Sigmoid colon (tissue), 7 donors: ENCODE results near the gene UPF3A. TPM values are rescaled to one million over a fixed set of nuclear protein-coding genes. Genes with fewer than 3 reads are reported as not detected.
"Not testable (repeated sequence)": the region's sequence is repeated elsewhere in the genome, so short reads cannot be mapped to it uniquely, and the experiment has no call there.

Source experiments
- DNase-seq: peaks from one replicate; pipeline ENCODE4 v3.0.0-alpha.2; 2019
- H3K27ac ChIP-seq, 4 donors: fragments of 200-600 bp; sonication (generic); one replicate each; pipeline ENCODE4 v1.5.1; 2016 to 2019; ENCODE audit warnings: mild to moderate bottlenecking in 1 of 4
- H3K27me3 ChIP-seq, 3 donors: fragments of 200-600 bp; sonication (generic); one replicate each; pipeline ENCODE4 v1.5.1; 2019; ENCODE audit warnings: mild to moderate bottlenecking in 1 of 3
- H3K36me3 ChIP-seq, 4 donors: fragments of 200-600 bp; sonication (generic); one replicate each; pipeline ENCODE4 v1.5.1; 2016 to 2019
- H3K4me1 ChIP-seq, 4 donors: fragments of 200-600 bp; sonication (generic); one replicate each; pipeline ENCODE4 v1.5.1; 2017 to 2019
- H3K4me3 ChIP-seq, 4 donors: fragments of 200-600 bp; sonication (generic); one replicate each; pipeline ENCODE4 v1.5.1; 2017 to 2019; ENCODE audit warnings: mild to moderate bottlenecking in 2 of 4, moderate library complexity in 1 of 4
- H3K9me3 ChIP-seq, 4 donors: fragments of 200-600 bp in 3 of 4; sonication (generic) in 3 of 4; one replicate each; pipeline versions ENCODE4 v1.5.1 to v1.6.1; 2013 to 2019
- EP300 ChIP-seq, 4 donors: sonication (generic); formaldehyde crosslinking; IDR thresholded peaks; one replicate each; pipeline ENCODE4 v1.6.1; 2017; ENCODE audit warnings: antibody characterized with exemption in 4 of 4
- POLR2A ChIP-seq, 2 donors: fragments of 450-650 bp; IDR thresholded peaks; one replicate each; pipeline ENCODE4 v1.6.1; 2016; ENCODE audit warnings: antibody characterized with exemption in 2 of 2, mild to moderate bottlenecking in 2 of 2, moderate library complexity in 2 of 2
- POLR2AphosphoS5 ChIP-seq, 4 donors: sonication (generic); formaldehyde crosslinking; IDR thresholded peaks; one replicate each; pipeline ENCODE4 v1.6.1; 2017; ENCODE audit warnings: antibody characterized with exemption in 4 of 4
- WGBS, 2 donors: extraction: QIAGEN DNeasy Blood & Tissue Kit; methylation state at CpG; one replicate each; pipeline ENCODE4 v1.1.7; 2013; 5-methylcytosine and 5-hydroxymethylcytosine counted together
- intact Hi-C: fragments of 100-400 bp; cut with DNase I; formaldehyde crosslinking; loops from one replicate; pipeline ENCODE4 v1.15.1; 2023
- polyA plus RNA-seq, 3 donors: library from polyadenylated mRNA; stranded (reverse); fragments of 200-250 nt; gene quantifications; one replicate each; pipeline ENCODE4 v1.2.3, GENCODE V29; 2013
- total RNA-seq, 4 donors: library from RNA; depleted of rRNA; stranded (reverse); fragments of >200 nt; gene quantifications; one replicate each; pipeline ENCODE4 v1.1.0, GENCODE V29; 2016
- TF ChIP-seq, protein P1 (sequence below), 4 experiments: fragments of 450-650 bp in 3 of 4; fragments of 200-600 bp in 1 of 4; IDR thresholded peaks; one replicate each; pipeline ENCODE4 v1.5.1; 2016 to 2019; ENCODE audit warnings: antibody characterized with exemption in 4 of 4, mild to moderate bottlenecking in 3 of 4, moderate library complexity in 2 of 4
- donor health status: healthy with polysubstance abuse.
- donor health status: Bipolar disorder and iron deficiency.
- donor health status: healthy.

The UPF3A gene
- total and polyA plus RNA-seq, 7 donors, result 25.7 to 65.9 (median 41.0) TPM

DNA sequence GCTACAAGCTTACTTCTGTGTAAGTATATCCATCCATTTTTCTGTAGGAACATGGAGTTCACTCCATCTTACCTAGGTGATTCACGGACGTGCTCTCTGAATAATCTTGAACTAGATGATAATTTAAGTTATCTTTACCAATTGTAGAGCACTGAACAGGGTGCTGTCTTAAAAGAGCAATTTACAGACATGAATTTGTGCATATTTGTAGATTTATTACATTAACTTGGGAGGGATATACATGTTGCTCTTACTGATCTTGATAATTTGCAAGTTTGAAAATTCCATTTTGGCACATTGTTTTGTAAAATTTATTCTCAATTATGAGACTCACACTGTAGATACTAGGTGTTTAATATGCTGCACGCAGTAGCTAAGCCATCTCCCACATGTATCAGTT, 37.4 kb upstream of the UPF3A start:
- TF ChIP-seq POLR2AphosphoS5 (IDR thresholded peaks at IDR 0.05), result no peak
- no peak for TF ChIP-seq POLR2A (IDR thresholded peaks at IDR 0.05)
- TF ChIP-seq, protein P1, sequence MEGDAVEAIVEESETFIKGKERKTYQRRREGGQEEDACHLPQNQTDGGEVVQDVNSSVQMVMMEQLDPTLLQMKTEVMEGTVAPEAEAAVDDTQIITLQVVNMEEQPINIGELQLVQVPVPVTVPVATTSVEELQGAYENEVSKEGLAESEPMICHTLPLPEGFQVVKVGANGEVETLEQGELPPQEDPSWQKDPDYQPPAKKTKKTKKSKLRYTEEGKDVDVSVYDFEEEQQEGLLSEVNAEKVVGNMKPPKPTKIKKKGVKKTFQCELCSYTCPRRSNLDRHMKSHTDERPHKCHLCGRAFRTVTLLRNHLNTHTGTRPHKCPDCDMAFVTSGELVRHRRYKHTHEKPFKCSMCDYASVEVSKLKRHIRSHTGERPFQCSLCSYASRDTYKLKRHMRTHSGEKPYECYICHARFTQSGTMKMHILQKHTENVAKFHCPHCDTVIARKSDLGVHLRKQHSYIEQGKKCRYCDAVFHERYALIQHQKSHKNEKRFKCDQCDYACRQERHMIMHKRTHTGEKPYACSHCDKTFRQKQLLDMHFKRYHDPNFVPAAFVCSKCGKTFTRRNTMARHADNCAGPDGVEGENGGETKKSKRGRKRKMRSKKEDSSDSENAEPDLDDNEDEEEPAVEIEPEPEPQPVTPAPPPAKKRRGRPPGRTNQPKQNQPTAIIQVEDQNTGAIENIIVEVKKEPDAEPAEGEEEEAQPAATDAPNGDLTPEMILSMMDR (IDR thresholded peaks at IDR 0.05), result no peak
- TF ChIP-seq EP300 (IDR thresholded peaks at IDR 0.05), result no peak
- no peaks in the 10 kb centered on the region for H3K4me1 ChIP-seq
- H3K9me3 ChIP-seq, result no peaks in the 10 kb centered on the region
- intact Hi-C loops, result no loop called here
- no peak overlapping the region for H3K27ac ChIP-seq
- no peak overlapping the region for H3K4me3 ChIP-seq
- H3K36me3 ChIP-seq, result peaks cover 7 to 100% (median 71%) of the 10 kb centered on the region in 4 donors
- 96% methylated on average over 3 of the region's 3 CpGs for WGBS, 2 donors
- no peak for DNase-seq
- no peaks in the 10 kb centered on the region for H3K27me3 ChIP-seq

DNA sequence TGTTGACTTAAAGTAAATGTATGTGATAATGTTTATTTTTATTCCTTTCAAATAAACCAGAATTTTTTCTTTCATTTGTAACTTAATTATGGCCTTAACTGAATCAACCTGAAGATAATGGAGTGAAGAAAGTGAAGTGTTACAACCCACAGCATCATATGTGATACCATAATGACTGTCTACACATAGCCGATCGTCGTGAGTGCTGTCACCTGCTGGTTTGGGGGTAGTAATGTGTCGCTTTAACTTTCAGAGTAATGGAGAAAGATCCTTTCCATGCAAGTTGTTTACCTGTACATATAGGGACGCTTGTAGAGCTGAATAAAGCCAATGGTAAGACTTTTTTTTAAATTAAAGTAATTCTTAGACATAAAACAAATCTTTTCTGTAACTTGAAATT, 36.8 kb upstream of the UPF3A start:
- Histone ChIP-seq H3K27ac (no peak overlapping the region), H3K4me3 (no peak overlapping the region), H3K4me1 (no peaks in the 10 kb centered on the region), H3K9me3 (no peaks in the 10 kb centered on the region), H3K36me3 (peaks cover 7 to 100% (median 73%) of the 10 kb centered on the region in 4 donors), H3K27me3 (no peaks in the 10 kb centered on the region)
- TF ChIP-seq, protein P1 (IDR thresholded peaks at IDR 0.05), result no peak
- no peak for TF ChIP-seq EP300 (IDR thresholded peaks at IDR 0.05)
- no peak for TF ChIP-seq POLR2AphosphoS5 (IDR thresholded peaks at IDR 0.05)
- TF ChIP-seq POLR2A (IDR thresholded peaks at IDR 0.05), result no peak
- no peak for DNase-seq
- WGBS, 2 donors, result 78 to 85% methylated on average over 5 of the region's 5 CpGs
- intact Hi-C loops, result no loop called here

DNA sequence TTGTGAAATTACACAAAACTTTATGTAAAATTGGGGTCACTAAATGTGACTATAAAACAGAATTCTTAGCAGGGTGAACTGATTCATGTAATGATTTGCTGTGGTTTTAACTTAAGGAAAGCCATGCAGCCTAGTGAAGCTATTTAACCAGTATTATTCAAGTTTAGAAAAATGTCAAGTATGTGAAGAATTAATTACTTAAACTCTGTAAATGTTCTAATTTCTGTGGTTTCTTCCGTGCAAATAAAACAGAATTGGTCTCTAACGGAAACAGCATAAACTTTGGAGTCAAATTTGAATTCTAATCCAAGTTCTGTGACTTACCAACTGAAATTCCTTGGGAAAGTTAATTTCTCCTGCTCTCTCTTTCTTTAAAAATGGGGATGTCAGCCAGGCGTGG, 33.4 kb upstream of the UPF3A start:
- 76 to 85% methylated on average over 3 of the region's 3 CpGs for WGBS, 2 donors
- DNase-seq, result no peak
- Histone ChIP-seq H3K27ac (no peak overlapping the region), H3K27me3 (no peaks in the 10 kb centered on the region), H3K9me3 (no peaks in the 10 kb centered on the region), H3K36me3 (peaks cover 11 to 99% (median 62%) of the 10 kb centered on the region in 4 donors), H3K4me3 (no peak overlapping the region), H3K4me1 (no peaks in the 10 kb centered on the region)
- intact Hi-C loops, result no loop called here
- TF ChIP-seq POLR2A (IDR thresholded peaks at IDR 0.05) (no peak), EP300 (IDR thresholded peaks at IDR 0.05) (no peak), POLR2AphosphoS5 (IDR thresholded peaks at IDR 0.05) (no peak)
- TF ChIP-seq, protein P1 (IDR thresholded peaks at IDR 0.05), result no peak

DNA sequence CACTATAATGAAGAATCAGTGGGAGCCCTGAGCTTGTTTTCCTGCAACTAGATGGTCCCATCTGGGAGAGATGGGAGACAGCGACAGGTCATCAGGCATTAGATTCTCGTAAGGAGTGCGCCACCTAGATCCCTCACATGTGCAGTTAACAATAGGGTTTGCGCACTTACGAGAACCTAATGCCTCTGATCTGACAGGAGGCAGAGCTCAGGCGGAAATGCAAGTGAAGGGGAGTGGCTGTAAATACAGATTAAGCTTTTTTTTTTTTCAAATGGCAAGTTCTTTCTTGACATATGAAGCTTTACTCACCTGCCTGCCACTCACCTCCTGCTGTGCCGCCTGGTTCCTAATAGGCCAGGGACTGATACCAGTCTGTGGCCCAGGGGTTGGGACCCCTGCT, 32.3 kb upstream of the UPF3A start:
- 73 to 90% methylated on average over 7 of the region's 7 CpGs for WGBS, 2 donors
- Histone ChIP-seq H3K9me3 (no peaks in the 10 kb centered on the region), H3K4me1 (no peaks in the 10 kb centered on the region), H3K27ac (no peak overlapping the region), H3K4me3 (no peak overlapping the region), H3K36me3 (peaks cover 11 to 98% (median 53%) of the 10 kb centered on the region in 4 donors), H3K27me3 (no peaks in the 10 kb centered on the region)
- no peak for TF ChIP-seq EP300 (IDR thresholded peaks at IDR 0.05)
- TF ChIP-seq POLR2A (IDR thresholded peaks at IDR 0.05), result no peak
- TF ChIP-seq, protein P1 (IDR thresholded peaks at IDR 0.05), result no peak
- DNase-seq, result no peak
- intact Hi-C loops, result no loop called here

DNA sequence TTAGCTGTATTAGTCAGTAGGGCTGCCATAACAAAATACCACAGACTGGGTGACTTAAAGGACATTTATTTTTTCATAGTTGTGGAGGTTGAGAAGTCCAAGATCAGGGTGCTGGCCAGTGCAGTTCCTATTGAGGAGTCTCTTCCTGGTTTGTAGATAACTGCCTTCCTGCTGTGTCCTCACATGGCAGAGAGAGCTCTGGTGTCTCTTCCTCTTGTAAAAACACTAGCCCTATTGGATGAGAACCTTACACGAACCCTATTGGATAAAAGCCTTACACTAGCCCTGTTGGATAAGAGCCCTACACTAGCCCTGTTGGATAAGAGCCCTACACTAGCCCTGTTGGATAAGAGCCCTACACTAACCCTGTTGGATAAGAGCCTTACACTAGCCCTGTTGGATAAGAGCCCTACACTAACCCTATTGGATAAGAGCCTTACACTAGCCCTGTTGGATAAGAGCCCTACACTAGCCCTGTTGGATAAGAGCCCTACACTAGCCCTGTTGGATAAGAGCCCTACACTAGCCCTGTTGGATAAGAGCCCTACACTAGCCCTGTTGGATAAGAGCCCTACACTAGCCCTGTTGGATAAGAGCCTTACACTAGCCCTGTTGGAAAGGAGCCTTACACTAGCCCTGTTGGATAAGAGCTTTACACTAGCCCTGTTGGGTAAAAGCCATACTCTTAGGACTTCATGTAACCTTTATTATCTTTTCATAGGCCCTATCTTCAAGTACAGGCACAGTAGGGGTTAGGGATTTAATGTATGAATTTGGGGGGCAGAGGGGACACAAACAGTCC, 29.6 kb upstream of the UPF3A start:
- H3K9me3 ChIP-seq, H3K27me3 ChIP-seq, H3K4me3 ChIP-seq, intact Hi-C loops, H3K4me1 ChIP-seq, DNase-seq, H3K27ac ChIP-seq: not testable (repeated sequence)
- WGBS, 2 donors, result 94% methylated on average over 1 of the region's 1 CpG
- peaks cover 11 to 98% (median 47%) of the 10 kb centered on the region in 4 donors for H3K36me3 ChIP-seq
